ENCODE data around the gene SDF4.

DNA sequence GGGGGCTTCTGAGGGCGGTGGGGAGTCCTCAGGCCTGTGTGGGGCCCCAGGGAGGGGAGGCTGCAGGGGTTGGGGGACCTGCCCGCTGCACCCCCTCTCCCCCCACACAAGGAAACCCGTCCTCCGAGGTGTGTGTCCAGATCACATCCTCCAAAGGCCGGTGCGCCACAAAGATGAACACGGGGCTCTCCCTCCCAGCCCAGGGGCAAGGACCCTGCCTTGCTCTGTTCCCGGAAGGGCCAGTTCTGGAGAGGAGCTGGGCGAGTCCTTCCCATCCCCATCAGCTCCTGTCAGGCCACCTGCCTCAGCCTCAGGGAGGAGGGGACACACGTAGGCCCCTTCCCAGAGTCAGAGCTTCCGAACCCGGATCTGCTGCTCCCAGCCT, 60.6 kb downstream of the SDF4 start:
- TF ChIP-seq, protein P1, sequence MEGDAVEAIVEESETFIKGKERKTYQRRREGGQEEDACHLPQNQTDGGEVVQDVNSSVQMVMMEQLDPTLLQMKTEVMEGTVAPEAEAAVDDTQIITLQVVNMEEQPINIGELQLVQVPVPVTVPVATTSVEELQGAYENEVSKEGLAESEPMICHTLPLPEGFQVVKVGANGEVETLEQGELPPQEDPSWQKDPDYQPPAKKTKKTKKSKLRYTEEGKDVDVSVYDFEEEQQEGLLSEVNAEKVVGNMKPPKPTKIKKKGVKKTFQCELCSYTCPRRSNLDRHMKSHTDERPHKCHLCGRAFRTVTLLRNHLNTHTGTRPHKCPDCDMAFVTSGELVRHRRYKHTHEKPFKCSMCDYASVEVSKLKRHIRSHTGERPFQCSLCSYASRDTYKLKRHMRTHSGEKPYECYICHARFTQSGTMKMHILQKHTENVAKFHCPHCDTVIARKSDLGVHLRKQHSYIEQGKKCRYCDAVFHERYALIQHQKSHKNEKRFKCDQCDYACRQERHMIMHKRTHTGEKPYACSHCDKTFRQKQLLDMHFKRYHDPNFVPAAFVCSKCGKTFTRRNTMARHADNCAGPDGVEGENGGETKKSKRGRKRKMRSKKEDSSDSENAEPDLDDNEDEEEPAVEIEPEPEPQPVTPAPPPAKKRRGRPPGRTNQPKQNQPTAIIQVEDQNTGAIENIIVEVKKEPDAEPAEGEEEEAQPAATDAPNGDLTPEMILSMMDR (IDR thresholded peaks at IDR 0.05) = no peak
- no peak for TF ChIP-seq POLR2AphosphoS5 (IDR thresholded peaks at IDR 0.05)

Measured in upper lobe of left lung (tissue), 4 donors.